MM.1S (cell line): Measurements from ENCODE around the gene GJD4.

Experiments
- DNase-seq: peaks from one replicate; pipeline ENCODE4 v3.0.0-alpha.2; 2015
- H2AFZ ChIP-seq: fragments of 300-600 bp; sonication (generic); 2 replicates; pipeline ENCODE4 v1.6.0; 2016; ENCODE audit warnings: antibody characterized with exemption, low read length
- H3F3A ChIP-seq: fragments of 300-600 bp; sonication (generic); 2 replicates; pipeline ENCODE4 v1.6.1; 2016; ENCODE audit warnings: mild to moderate bottlenecking, antibody characterized with exemption, low read length, moderate library complexity, mixed read lengths; ENCODE audit not compliant: insufficient read depth
- H3K27ac ChIP-seq: fragments of 300-600 bp; sonication (generic); 2 replicates; pipeline ENCODE4 v1.5.1; 2016; ENCODE audit warnings: mild to moderate bottlenecking, low read length
- H3K27me3 ChIP-seq: fragments of 300-600 bp; sonication (generic); replicated peaks from 2 replicates; pipeline ENCODE4 v1.6.0; 2016; ENCODE audit warnings: low read length; ENCODE audit not compliant: insufficient read depth
- H3K36me3 ChIP-seq: fragments of 300-600 bp; sonication (generic); replicated peaks from 2 replicates; pipeline ENCODE4 v1.6.1; 2016; ENCODE audit warnings: mild to moderate bottlenecking, low read length, mixed read lengths; ENCODE audit not compliant: insufficient read depth
- H3K4me1 ChIP-seq: fragments of 300-600 bp; sonication (generic); 2 replicates; pipeline ENCODE4 v1.6.1; 2016; ENCODE audit warnings: low read length, mixed read lengths
- H3K4me2 ChIP-seq: fragments of 300-600 bp; sonication (generic); 2 replicates; pipeline ENCODE4 v1.6.0; 2016; ENCODE audit warnings: low read depth, low read length
- H3K4me3 ChIP-seq: fragments of 300-600 bp; sonication (generic); 2 replicates; pipeline ENCODE4 v1.5.1; 2016; ENCODE audit warnings: low read length, mixed read lengths
- H3K79me2 ChIP-seq: fragments of 300-600 bp; sonication (generic); 2 replicates; pipeline ENCODE4 v1.6.1; 2016; ENCODE audit warnings: mixed run types, low read length, mixed read lengths
- H3K9ac ChIP-seq: fragments of 300-600 bp; sonication (generic); 2 replicates; pipeline ENCODE4 v1.6.1; 2016; ENCODE audit warnings: low read length, mixed read lengths
- H3K9me2 ChIP-seq: fragments of 300-600 bp; sonication (generic); replicated peaks from 2 replicates; pipeline ENCODE4 v1.6.1; 2016; ENCODE audit warnings: mild to moderate bottlenecking, low read length, mixed read lengths; ENCODE audit not compliant: insufficient read depth
- H3K9me3 ChIP-seq: fragments of 300-600 bp; sonication (generic); replicated peaks from 2 replicates; pipeline ENCODE4 v1.6.1; 2016; ENCODE audit warnings: mild to moderate bottlenecking, low read length, mixed read lengths; ENCODE audit not compliant: insufficient read depth
- H4K20me1 ChIP-seq: fragments of 300-600 bp; sonication (generic); 2 replicates; pipeline ENCODE4 v1.6.1; 2016; ENCODE audit warnings: mild to moderate bottlenecking, low read length, moderate library complexity, mixed read lengths; ENCODE audit not compliant: insufficient read depth
- CTCF ChIP-seq: fragments of 300-600 bp; sonication (generic); IDR thresholded peaks from 2 replicates; pipeline ENCODE4 v1.5.1; 2016; ENCODE audit warnings: antibody characterized with exemption, low read length, mixed read lengths
- EZH2 ChIP-seq: fragments of 300-600 bp; sonication (generic); optimal IDR thresholded peaks from 2 replicates; pipeline ENCODE3; 2017; ENCODE audit warnings: low read depth, mild to moderate bottlenecking, antibody characterized with exemption, low read length, mixed read lengths
- EZH2phosphoT487 ChIP-seq: fragments of 300-600 bp; sonication (generic); IDR thresholded peaks from 2 replicates; pipeline ENCODE4 v1.6.1; 2018; ENCODE audit warnings: antibody characterized with exemption, low read length

GJD4 gene

GRCh38 chr10:35588836-35589235, 16.3 kb upstream of the GJD4 start:
- no peaks in the 10 kb centered on the region for H3K4me1 ChIP-seq
- DNase-seq = no peak
- H3K4me3 ChIP-seq = no peak overlapping the region
- H3F3A ChIP-seq = no peaks in the 10 kb centered on the region
- H3K79me2 ChIP-seq = no peaks in the 10 kb centered on the region
- H3K9me2 ChIP-seq = no peaks in the 10 kb centered on the region
- no peak overlapping the region for H2AFZ ChIP-seq
- no peaks in the 10 kb centered on the region for H3K9me3 ChIP-seq
- no peak for TF ChIP-seq CTCF
- no peak for TF ChIP-seq EZH2phosphoT487
- no peak for TF ChIP-seq EZH2
- H3K9ac ChIP-seq = no peak overlapping the region
- no peaks in the 10 kb centered on the region for H4K20me1 ChIP-seq
- no peaks in the 10 kb centered on the region for H3K27me3 ChIP-seq
- no peak overlapping the region for H3K27ac ChIP-seq
- H3K36me3 ChIP-seq = no peaks in the 10 kb centered on the region
- H3K4me2 ChIP-seq = no peak overlapping the region

- no peak overlapping the region for H3K4me3 ChIP-seq
- H3K4me2 ChIP-seq = no peak overlapping the region
- H4K20me1 ChIP-seq = no peaks in the 10 kb centered on the region
- no peak overlapping the region for H3K27ac ChIP-seq
- TF ChIP-seq EZH2 (no peak), CTCF (no peak), EZH2phosphoT487 (no peak)
- H3K9me2 ChIP-seq = no peaks in the 10 kb centered on the region
- H2AFZ ChIP-seq = no peak overlapping the region
- H3F3A ChIP-seq = no peaks in the 10 kb centered on the region
- no peaks in the 10 kb centered on the region for H3K9me3 ChIP-seq
- H3K4me1 ChIP-seq = no peaks in the 10 kb centered on the region
- no peaks in the 10 kb centered on the region for H3K36me3 ChIP-seq
- no peak for DNase-seq
- no peaks in the 10 kb centered on the region for H3K27me3 ChIP-seq
- H3K9ac ChIP-seq = no peak overlapping the region
- H3K79me2 ChIP-seq = no peaks in the 10 kb centered on the region
Measured at GRCh38 chr10:35592441-35592840, 12.7 kb upstream of the GJD4 start.

- H3K79me2 ChIP-seq = no peaks in the 10 kb centered on the region
- no peaks in the 10 kb centered on the region for H3F3A ChIP-seq
- no peak overlapping the region for H3K4me2 ChIP-seq
- H3K4me1 ChIP-seq = no peaks in the 10 kb centered on the region
- no peak overlapping the region for H3K27ac ChIP-seq
- H3K9ac ChIP-seq = no peak overlapping the region
- no peaks in the 10 kb centered on the region for H3K9me2 ChIP-seq
- DNase-seq = no peak
- TF ChIP-seq EZH2 = no peak
- TF ChIP-seq CTCF = no peak
- TF ChIP-seq EZH2phosphoT487 = no peak
- H4K20me1 ChIP-seq = no peaks in the 10 kb centered on the region
- no peaks in the 10 kb centered on the region for H3K27me3 ChIP-seq
- no peaks in the 10 kb centered on the region for H3K36me3 ChIP-seq
- H3K4me3 ChIP-seq = no peak overlapping the region
- no peaks in the 10 kb centered on the region for H3K9me3 ChIP-seq
- H2AFZ ChIP-seq = no peak overlapping the region
Measured at GRCh38 chr10:35594115-35595079, 10.7 kb upstream of the GJD4 start.
